Measurements from ENCODE around the gene AGAP4. TPM values are rescaled to one million over a fixed set of nuclear protein-coding genes. Genes with fewer than 3 reads are reported as not detected.
"Not testable (repeated sequence)": the region's sequence is repeated elsewhere in the genome, so short reads cannot be mapped to it uniquely, and the experiment has no call there.

The AGAP4 gene
- polyA plus RNA-seq, 10 donors, result 7.8 to 38.0 (median 15.9) TPM

DNA sequence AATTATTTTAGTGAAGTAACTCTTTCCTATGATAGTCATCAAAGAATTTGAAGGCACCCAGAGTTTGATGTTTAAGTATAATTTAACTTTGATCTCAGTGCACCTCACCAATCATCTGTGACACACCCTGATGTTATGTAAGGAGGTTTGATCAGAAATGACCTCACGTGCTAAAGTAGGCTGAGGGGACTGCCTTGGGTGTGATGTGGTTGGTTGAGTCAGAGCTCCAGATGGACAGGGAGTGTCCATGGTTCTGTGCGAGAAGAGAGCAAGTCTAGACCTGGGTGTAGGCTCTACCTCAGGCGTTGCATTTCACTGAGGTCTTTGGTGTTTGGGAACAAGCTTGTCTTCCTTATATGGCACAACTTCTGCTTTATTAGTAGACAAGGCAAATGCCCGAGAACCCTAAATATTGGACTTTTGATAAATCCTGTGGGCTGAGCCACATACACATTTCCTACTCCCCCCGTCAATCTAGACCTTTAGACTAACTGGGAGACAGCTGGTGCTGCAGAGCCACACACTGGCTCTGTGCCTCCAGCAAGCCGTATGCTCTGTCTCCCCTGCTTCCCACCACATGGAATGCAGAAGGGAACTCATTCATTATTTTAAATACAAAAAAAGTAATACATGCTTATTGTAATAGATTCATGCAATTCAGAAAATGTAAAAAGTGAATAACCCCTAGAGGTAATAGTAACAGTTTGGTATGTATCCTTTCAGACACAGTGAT is 56.4 kb downstream of the AGAP4 start:
- DNase-seq, result not testable (repeated sequence)

DNA sequence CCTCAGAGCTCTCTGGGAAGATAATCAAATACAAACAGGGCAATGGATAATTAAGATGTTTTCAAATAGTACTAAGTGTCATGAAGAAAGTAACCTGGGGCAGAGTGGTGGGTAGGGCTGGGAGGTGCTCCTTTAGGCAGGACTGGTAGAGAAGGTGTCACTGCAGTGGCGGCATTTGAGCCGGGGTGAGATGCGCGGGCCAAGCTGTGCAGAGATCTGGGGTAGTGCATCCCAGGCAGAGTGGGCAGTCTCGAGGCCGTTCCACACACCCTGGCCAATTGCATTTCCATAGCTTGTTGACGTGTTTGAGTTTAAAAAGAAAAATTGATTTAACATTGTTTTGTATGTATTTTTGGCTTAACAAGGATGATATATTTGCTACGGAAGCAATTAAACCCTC is 57.3 kb downstream of the AGAP4 start:
- not testable (repeated sequence) for DNase-seq

DNA sequence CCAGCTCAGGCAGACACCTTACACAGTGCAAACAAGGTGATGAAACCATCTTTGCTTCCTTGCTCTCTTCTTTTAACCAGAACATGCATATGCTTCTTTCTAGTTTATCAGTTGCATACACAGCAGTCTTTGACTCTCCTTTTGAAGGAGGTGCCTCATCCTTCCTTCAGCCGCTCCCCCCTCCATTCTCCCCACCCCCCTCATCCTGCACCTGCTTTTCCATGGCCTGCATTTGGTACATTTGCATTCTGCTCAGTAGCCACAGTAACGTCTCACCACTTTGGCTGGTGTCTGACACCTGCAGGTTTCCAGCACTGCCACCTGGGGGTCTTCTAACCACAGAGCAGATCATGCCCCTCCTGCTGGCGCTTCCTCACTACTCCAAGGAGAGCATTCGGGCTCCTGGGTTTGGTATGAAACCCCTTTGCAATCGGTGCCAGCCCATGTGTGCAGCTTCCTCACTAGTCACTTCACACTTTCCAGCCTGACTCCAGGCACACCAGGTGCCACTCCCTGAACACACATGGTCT is 60.0 kb downstream of the AGAP4 start:
- not testable (repeated sequence) for DNase-seq

DNA sequence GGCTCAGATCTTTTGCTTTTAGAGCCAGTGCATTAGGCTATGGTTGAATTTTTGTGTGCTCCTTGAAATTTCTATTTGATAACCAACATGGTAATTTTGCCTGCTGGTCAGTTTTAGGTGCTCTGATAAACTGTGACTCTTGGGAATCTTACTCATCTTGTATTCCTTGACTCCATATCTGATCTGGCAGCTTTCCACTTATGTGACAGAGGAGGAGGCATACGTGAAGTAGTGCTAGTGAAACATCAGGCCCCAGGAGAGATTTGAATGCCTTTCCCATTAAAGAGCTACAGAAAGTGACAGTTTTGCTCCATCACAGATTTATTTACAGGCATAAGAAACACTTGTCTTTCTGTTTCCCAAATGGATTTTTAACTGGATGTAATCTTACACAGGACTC is 61.1 kb downstream of the AGAP4 start:
- not testable (repeated sequence) for DNase-seq

Other genes with a start within 250 kb of the AGAP4 start
- gene ZFAND4, start 174.7 kb downstream of the AGAP4 start, polyA plus RNA-seq (ENCODE audit: insufficient read length in 10 of 10), result 10 to 100 TPM in 2 of 10 donors, 1 to 10 TPM in 8; 7.5 to 10.8 (median 9.1) TPM
- gene WASHC2C, start 120.2 kb downstream of the AGAP4 start, polyA plus RNA-seq (ENCODE audit: insufficient read length in 10 of 10), result 10 to 100 TPM; 18.5 to 44.0 (median 24.7) TPM
- gene TIMM23, start 125.0 kb upstream of the AGAP4 start, polyA plus RNA-seq (ENCODE audit: insufficient read length in 10 of 10), result 10 to 100 TPM; 48.5 to 60.7 (median 56.8) TPM
- 100 to 1,000 TPM; 108 to 185 (median 132) TPM for gene NCOA4, start 183.1 kb upstream of the AGAP4 start, polyA plus RNA-seq (ENCODE audit: insufficient read length in 10 of 10)
- gene MSMB, start 198.8 kb upstream of the AGAP4 start, polyA plus RNA-seq (ENCODE audit: insufficient read length in 10 of 10), result not detected

Data from muscle of back (tissue), 11 donors.